Stimulated activated CD4-positive, alpha-beta T cell treated with anti-CD3 and anti-CD28 coated beads, Interleukin-2, amount 100 ng/mL, for 48 hours (primary cell): ENCODE data around the gene CACNG7.
A peak's percentile ranks its signal among the peaks of the same experiment; 100 is the strongest.
"Not testable (repeated sequence)": the region's sequence is repeated elsewhere in the genome, so short reads cannot be mapped to it uniquely, and the experiment has no call there.

ENCODE experiments used
- DNase-seq, 2 donors: peaks; one replicate each; pipeline ENCODE4 v3.0.0-alpha.2; 2020

CACNG7 gene, protein sequence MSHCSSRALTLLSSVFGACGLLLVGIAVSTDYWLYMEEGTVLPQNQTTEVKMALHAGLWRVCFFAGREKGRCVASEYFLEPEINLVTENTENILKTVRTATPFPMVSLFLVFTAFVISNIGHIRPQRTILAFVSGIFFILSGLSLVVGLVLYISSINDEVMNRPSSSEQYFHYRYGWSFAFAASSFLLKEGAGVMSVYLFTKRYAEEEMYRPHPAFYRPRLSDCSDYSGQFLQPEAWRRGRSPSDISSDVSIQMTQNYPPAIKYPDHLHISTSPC

DNA sequence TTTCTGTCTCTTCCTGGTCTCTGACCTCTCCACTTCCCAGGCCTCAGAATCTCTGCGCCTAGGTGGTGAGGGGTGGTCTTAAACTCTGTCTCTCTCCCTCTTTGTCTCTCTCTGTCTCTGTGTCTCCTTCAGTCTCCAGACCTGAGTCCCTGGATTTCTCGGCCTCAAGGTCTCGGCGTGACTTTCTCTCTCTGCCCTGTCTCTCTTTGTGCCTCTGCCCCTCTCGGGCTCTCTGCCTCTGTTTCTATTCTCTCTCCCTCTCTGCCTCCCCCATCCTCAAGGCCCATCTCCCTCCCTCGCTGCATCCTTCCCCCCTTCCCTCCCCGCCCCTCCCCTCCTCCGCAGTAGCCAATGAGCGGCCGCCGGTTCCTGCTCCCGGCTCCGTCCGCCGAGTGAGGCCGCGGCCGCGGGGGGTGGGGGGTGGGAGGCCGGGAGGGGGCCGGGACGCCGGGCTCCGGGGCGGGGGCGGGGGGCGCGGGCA lies at the start of gene CACNG7:
CACNG7 (plus strand) TSS at position 344 of the 481 bp plus-strand sequence. CDS start 3,554 bp downstream, outside the sequence.
- no peak for DNase-seq

DNA sequence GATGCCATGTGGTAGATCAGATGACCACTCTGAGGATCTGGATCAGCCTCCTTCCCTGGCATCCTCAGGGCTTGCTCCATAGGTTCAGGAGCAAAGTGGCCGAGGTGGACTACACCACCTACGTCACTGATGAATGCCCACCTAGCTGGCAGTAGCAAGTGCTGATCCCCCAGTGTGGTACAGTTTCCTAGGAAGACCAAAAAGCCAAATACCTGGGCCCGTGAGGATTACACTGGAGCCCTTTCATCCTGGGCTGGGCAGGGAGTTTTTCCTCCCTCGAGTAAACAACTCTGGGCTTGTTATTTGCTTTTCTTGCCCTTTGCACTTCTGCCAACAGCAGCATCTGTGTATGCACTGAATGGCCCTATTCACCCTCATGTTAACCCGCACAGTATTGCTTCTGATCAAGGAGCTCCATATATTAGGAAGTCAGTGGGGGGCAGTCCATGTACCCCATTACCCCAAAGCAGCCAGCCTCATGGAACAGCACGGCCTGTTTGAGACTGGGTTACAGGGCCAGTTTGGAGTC lies 44.7 kb upstream of the CACNG7 start:
- DNase-seq = no peak

DNA sequence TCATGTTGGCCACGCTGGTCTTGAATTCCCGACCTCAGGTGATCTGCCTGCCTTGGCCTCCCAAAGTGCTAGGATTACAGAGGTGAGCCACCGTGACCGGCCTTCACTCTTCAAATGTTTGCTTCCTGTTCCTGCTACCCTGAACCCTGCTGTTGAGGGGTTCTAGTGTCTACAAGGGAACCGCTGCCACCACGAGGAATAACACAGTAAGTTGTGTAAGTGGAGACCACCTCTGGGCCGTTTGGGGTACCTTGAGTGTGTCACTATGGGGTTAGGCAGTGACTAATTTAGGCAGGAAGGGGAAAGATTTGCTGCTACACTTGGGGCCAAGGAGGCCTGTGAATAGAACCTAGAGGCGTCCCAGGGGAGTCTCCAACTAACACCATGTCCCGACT lies 43.6 kb upstream of the CACNG7 start:
- no peak for DNase-seq

DNA sequence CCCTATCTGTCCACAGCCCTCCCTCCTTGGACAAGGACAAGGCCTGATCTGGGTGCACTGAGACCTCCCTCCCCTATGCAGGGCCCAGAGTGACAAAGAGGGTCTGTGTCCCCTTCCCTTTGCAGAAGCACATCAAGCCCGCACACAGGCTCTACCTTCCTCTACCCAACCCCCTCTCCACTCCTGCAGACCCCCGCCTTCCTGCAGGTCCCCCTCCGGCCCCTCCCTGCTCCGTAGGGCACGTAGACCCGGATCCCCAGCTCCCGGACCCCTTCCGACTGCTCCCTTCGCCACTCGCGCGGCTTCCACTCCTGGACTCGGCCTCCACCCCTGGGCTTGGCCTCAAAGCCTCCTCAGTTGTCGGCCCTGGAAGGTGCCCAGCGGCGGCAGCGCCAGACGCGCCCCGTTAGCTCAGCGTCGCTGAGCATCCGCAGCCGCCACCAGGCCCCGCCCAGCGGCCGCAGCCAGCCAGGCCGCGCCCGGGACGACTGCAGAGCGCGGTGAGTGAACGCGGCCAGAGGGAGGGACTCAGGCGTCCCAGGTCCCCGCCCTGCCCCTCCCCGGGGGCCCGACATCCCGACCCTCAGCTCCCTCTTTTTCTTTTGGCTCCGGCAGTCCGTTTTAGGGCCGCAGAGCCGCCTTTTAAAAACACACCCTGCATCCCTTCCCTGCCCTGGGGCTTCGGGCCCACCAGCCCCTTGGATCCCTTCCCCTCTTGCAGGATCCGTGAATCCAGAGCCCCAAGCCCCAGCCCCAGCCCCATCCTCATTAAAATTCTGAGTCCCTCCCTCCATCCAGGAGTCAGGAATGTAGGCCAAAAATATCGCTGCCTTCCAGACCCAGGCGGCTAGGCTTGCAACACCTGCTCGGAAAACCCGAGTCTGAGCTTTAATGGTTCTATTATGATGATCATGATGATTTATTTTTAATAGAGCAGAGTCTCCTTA lies 42.9 kb upstream of the CACNG7 start:
- DNase-seq = peak; percentile 56 to 59

DNA sequence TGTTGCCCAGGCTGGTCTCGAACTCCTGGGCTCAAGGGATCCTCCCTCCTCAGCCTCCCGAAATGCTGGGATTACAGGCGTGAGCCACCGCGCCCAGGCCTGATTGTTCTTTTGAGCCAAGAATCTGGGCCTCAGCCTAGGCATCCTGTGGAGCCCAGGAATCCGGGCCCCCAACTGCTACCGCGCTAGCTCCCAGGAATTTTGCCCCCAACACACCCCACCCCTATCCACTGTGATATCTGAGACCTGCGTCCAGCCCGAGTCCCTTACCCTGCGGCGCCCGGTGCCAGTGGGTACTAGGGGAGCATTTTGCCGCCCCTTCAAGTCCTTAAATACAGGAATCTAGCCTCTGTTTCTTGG lies 42.2 kb upstream of the CACNG7 start:
- no peak for DNase-seq

DNA sequence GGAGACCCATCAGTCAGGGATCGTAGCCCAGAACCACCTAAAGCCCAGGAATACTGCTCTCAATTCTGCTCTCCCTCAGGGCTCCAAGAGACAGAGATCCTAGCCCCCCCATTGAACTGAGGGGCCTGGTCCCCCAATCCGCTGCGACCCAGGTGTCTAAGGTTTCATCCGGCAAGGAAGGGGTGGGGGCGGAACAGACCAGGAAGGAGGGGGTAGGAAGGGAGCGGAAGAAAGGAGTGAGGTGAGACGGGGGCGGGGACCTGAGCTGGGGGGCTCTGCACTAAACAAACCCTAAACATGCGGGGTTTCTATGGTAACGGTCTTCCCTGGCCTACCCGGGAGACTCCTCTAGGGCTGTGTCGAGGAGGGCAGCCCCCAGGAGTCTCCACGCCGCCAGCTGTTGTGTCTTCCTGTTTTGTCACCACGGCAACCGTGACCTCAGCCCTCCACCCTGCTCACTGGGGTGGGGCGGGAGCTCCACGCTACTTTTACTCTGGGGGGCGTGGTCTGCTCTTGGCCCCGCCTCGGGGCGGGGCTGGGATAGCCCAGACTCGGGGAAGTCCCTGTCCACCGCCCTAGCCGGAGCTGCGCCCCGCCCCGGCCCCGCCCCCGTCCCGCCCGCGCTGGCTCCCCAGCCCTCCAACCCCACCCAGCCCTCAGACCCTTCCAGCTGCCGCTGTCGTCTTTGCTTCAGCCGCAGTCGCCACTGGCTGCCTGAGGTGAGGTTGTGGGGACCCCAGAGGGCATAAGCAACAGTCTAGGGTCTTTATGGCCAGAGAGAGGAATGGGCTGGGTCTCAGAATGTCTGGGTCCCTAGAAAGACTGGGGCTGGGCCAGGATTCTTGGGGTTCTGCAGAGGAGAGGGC lies 41.6 kb upstream of the CACNG7 start, which contains the start of gene MYADM:
MYADM (plus strand) TSS at position 659 of the 866 bp plus-strand sequence. CDS start 5,647 bp downstream, outside the sequence.
- DNase-seq = peak; percentile 98 to 99

DNA sequence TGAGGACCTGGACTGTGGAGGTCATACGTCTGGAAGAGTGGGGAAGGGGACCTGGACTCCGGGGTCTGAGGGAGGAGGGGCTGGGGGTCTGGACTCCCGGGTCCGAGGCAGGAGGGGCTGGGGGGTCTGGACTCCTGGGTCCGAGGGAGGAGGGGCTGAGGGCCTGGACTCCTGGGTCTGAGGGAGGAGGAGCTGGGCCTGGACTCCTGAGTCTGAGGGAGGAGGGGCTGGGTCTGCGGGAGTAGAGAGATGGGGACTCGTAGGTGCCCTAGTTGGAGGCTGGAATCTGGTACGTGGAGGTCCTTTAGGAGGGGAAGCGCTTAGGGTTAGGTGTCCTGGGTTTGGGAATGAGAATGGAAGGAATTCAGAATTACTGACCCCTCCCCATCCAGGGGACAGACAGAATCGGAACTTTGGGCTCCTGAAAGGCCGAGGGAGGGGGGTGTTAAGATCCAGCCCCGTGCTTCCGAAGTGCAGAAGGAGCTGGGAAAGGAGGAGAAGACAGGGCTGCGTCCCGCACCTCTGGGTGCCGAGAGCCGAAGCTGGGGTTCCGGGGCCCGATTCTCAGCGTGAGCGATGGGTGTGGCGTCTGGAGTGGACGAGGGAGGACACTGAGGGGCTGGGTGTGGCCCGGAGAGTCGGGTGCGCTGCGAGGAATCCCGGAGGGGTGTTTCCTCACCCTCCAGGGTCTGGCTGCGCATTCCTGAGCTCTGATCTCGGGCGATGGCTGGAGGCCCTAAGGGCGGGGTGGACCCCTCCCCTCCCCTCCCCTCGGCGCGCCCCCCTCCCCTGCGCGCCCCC lies 40.8 kb upstream of the CACNG7 start:
- DNase-seq = peak in 1 of 2 donors; percentile 31

DNA sequence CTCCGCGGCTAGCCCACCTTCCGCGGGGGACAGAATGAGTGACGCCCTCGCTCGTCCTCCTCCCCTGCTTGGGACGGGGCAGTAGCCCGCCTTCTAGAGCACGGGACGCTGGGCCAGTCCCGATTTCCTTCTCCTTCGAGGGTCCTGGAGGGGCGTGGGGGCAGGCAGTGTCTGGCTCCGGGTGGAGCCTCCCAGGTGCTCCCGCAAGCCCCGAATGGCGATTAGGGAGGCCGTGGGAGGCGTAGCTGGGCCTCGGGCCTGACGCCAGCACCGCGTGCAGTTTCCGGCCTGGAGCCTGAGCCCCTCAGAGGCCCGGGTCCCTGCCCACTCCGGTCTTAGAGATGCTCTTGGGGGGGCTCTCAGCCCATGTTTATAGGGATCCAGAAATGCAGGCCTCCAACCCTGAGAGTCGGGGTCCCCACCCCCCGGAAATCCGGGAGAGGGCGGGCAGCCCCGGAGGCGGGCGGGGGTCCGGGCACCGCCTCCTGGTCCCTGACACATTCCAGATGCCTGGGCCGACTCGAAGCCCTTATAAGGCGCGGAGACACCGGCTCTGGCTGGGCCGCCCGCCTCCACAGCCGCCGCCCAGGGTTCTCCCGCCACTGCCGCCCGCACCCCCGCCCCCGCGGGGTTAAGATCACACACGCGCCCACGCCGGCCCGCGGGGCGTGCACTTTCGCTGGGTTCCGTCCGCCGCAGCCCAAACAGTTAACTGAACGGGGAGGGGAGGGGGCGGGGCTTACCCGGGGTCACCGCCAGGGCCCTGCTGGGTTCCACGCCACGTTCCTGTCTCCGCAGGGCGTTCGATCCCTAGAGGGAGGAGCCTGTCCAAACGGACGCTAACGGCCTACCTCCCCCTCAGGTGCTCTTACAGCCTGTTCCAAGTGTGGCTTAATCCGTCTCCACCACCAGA lies 39.9 kb upstream of the CACNG7 start:
- peak; percentile 77 to 79 for DNase-seq

DNA sequence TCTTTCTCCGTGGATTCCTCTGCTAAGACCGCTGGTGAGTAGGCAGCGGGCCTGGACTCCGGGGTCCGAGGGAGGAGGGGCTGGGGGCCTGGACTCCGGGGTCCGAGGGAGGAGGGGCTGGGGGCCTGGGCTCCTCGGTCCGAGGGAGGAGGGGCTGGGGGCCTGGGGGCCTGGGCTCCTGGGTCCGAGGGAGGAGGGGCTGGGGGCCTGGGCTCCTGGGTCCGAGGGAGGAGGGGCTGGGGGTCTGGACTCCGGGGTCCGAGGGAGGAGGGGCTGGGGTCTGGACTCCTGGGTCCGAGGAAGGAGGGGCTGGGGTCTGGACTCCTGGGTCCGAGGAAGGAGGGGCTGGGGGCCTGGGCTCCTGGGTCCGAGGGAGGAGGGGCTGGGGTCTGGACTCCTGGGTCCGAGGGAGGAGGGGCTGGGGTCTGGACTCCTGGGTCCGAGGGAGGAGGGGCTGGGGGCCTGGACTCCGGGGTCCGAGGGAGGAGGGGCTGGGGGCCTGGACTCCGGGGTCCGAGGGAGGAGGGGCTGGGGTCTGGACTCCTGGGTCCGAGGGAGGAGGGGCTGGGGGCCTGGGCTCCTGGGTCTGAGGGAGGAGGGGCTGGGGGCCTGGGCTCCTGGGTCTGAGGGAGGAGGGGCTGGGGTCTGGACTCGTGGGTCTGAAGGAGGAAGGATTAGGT lies 39.1 kb upstream of the CACNG7 start:
- DNase-seq = not testable (repeated sequence)

DNA sequence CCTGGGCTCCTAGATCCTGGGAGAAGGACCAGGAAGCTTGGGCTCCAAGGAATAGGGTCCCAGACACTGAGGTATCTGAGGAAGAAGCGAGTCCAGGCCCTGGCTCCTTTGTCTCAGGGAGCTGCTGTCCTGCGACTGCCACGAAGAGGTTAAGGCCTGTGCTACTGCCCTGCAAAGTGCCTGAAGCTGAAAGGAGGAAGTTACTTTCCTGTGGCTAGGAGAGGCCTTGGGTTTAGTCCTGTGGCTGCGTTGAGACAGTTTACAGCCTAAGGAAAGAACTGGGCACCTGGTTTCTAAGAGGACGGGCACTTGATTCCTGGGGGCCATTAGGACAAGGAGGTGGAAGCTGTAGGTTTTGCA lies 38.6 kb upstream of the CACNG7 start:
- no peak for DNase-seq

DNA sequence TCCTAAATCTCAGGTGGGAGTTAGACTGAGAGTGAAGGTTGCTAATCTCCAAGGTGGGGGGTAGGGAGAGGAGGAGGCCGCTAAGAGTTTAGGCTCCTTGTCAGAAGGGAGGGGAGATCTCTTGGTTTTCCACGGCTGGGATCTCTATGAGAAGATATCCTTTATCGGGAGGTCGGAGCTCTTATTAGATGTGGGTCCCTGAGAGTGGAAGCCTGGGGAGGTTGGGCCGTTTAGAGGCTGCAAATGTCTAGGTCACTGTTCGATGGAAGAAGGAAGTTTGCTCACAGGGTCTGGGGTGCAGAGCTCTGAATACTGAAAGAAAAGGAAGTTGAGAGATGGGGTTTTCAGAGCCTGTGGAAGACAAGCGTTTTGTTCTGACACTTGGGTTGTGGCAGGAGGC lies 37.6 kb upstream of the CACNG7 start:
- DNase-seq = no peak

DNA sequence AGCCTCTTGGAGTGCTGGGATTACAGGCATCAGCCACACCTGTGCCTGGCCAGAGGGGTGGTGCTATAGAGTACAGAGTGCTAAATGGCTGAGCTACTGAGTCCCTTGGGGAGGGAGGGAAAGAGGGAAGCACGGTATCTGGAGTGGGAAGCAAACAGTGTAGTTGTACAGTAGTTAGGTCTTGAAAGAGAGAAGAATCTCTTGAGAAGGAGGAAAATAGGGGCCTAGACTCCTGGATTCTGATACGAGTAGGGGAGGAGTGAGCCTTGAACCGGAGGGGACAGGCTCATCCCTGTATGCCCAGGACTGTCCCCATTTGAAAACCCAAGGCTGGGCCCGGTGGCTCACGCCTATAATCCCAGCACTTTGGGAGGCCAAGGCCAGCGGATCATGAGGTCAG lies 36.3 kb upstream of the CACNG7 start:
- no peak for DNase-seq

DNA sequence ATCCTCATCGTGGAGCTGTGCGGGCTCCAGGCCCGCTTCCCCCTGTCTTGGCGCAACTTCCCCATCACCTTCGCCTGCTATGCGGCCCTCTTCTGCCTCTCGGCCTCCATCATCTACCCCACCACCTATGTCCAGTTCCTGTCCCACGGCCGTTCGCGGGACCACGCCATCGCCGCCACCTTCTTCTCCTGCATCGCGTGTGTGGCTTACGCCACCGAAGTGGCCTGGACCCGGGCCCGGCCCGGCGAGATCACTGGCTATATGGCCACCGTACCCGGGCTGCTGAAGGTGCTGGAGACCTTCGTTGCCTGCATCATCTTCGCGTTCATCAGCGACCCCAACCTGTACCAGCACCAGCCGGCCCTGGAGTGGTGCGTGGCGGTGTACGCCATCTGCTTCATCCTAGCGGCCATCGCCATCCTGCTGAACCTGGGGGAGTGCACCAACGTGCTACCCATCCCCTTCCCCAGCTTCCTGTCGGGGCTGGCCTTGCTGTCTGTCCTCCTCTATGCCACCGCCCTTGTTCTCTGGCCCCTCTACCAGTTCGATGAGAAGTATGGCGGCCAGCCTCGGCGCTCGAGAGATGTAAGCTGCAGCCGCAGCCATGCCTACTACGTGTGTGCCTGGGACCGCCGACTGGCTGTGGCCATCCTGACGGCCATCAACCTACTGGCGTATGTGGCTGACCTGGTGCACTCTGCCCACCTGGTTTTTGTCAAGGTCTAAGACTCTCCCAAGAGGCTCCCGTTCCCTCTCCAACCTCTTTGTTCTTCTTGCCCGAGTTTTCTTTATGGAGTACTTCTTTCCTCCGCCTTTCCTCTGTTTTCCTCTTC lies 35.1 kb upstream of the CACNG7 start:
- no peak for DNase-seq

DNA sequence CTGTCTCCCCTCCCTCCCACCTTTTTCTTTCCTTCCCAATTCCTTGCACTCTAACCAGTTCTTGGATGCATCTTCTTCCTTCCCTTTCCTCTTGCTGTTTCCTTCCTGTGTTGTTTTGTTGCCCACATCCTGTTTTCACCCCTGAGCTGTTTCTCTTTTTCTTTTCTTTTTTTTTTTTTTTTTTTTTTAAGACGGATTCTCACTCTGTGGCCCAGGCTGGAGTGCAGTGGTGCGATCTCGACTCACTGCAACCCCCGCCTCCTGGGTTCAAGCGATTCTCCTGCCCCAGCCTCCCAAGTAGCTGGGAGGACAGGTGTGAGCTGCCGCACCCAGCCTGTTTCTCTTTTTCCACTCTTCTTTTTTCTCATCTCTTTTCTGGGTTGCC lies 34.5 kb upstream of the CACNG7 start:
- no peak for DNase-seq

DNA sequence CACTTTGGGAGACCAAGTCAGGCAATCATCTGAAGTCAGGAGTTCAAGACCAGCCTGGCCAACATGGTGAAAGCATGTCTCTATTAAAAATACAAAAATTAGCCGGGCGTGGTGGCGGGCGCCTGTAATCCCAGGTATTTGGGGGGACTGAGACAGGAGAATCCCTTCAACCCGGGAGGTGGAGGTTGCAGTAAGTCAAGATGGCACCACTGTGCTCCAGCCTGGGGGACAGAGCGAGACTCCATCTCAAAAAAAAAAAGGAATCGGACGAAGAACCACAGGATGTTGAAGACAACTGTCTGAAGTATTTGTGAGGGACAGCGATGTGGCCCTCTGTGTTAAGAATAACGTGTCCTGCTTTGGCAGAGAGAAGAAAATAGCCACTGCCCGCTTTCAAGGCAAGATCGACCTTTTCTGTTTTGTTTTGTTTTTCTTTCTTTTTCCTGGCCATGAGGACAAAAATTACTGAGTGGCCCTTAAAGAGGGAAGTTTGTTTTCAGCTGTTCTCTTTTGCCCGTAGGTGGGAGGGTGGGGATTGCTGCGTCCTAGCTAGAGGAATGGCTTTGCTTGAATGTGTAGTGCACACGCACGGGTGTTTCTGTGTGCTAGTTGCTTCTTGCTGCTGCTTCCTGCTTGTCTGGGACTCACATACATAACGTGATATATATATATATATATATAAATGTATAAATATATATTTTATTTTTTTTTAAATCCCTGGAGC lies 33.3 kb upstream of the CACNG7 start:
- DNase-seq = no peak

DNA sequence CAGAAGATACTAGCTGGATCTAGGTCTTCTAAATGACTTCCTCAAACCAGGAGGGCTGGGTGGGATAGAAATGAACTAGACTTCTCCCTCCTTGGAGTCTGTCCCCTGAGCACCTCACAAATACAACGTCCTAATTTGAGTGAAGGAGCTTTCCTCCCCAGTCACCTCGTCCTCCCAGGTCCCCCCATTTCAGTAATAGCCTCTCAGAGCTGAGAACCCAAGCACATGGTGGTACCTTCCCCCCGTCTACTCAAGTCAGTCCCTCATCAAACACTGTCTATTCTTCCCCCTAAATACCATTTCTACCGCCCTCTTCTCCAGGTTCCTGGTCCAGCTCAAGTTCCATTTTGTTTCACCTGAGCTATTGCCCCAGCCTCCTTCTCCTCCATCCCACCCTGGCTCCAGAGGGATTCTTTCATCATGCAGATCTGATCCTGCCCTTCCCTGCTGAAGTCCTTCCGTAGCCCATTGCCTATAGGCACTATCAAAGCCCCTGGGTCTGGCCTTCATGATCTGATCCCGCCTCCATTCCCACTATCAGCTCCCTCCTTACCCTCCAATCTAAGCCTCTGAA lies 32.3 kb upstream of the CACNG7 start:
- no peak for DNase-seq

DNA sequence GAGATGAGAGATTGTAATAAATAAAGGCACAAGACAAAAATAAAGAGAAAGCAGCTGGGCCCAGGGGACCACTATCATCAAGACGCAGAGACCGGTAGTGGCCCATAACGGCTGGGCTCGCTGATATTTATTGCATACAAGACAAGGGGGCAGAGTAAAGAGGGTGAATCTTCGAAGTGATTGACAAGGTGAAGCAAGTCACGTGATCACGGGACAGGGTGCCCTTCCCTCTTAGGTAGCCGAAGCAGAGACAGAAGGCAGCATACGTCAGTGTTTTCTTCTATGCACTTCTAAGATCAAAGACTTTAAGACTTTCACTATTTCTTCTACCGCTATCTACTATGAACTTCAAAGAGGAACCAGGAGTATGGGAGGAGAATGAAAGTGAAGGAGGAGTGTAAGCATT lies 31.7 kb upstream of the CACNG7 start:
- no peak for DNase-seq

DNA sequence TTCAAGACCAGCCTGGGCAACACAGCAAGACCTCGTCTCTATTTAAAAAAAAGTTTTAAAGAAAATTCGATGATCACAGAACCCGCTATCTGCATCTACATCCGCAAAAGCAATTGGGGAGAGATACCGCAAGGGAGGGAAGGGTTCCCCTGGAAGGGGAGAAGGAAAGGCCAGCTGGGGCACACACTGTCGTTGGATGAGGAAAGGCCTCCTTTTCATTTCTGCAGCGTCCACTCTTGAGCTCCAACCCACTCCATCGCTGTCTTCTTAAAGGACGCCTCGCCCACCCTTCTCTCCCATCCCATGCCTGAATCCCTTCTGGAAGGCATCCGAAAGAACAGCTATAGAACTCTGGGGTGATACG lies 30.3 kb upstream of the CACNG7 start:
- no peak for DNase-seq
